Activated CD8-positive, alpha-beta memory T cell treated with anti-CD3 and anti-CD28 coated beads, Interleukin-2, amount 50 U/mL, for 48 hours (primary cell): ENCODE measurements around the gene TTC3.
"Not testable (repeated sequence)": the region's sequence is repeated elsewhere in the genome, so short reads cannot be mapped to it uniquely, and the experiment has no call there.

ENCODE experiments used
- DNase-seq: peaks from one replicate; pipeline ENCODE4 v3.0.0-alpha.2; 2020

The TTC3 gene

DNA sequence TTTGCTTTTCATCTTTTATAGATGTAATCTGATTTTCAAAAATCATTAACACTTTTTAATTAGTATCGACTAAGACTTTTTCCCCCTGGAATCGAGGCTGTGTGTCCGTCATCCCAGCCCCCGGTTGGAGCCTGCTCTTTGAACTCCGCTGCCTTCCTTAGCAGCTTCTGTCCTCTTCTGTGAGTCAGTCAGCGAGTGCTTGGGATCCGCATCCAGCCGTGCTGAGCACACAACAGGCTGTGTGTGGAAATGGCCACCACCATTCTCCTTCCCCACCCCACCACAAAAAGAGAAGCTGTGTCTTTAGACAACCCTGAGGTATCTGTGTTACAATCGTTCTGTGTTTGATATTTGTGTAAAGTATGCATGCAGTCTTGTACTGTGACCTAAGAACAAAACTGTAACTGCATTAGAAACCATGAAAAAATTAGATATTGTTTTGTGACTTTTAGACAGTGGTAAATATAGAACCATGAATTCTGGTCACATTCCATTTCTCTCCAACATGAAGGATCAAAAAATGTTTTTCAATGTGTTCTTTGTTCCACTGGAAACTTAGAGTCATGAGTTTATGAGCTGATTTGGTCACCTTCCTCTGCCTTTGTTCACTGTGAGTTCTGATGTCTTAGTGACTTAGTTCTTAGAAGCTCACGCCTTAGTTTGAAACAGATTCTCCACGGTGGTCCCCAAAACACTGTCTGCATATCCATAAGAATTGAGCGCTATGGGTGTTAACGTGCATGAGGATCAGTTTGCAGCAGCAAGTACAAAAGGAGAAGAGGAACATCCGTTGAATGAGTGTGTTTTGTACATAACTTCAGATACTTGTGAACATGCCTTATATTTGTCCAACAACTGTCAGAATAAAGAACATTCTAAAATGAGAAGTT lies 129.4 kb downstream of the TTC3 start:
- DNase-seq: no peak

DNA sequence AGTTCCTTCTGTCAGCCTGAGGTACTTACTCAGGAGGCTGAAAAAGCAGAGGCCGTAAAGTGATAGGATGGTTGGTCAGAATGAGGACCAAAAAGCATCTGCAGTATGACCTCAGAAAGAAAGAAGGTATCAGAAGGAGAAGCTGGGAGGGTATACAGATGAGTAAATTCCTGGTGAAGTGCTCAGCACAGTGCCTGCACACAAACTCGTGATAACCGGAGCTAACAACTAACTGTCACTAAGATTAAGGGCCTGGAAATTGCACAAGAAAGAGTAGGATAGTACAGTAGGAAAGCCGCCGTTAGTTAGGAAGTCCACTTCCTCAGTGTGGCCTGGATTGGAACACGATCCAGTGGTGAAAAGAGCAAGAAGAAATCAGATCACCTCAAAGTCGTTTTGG lies 131.5 kb downstream of the TTC3 start:
- DNase-seq: no peak

GRCh38 chr21:37206496-37206895 lies 133.4 kb downstream of the TTC3 start:
- no peak for DNase-seq

DNA sequence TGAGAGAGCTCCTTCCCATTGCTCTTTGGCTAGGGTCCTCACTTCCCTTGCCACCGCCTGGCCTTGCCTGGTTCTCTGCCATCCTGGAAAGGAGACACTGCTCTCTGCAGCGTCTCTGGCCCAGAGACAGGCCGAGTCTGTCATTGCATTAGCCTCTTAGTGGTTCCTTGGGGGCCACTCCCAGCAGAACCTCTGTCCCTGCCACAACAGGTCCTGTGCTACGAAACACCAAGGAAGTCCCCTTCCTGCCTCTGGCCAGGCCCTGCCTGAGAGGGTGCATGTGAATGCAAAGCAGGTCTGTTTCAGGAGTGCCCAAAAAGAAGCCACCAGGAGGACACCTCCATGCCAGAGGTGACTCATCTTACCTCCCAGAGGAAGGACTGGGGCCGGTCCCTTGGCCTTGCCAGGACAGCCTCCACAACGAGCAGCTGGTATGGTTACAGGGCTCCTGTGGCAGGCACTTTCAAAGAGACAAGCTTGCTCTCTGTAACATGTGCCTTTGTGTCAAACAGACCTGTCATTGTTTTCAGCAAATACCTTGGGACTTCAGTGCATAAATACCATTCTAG lies 134.5 kb downstream of the TTC3 start:
- no peak for DNase-seq

DNA sequence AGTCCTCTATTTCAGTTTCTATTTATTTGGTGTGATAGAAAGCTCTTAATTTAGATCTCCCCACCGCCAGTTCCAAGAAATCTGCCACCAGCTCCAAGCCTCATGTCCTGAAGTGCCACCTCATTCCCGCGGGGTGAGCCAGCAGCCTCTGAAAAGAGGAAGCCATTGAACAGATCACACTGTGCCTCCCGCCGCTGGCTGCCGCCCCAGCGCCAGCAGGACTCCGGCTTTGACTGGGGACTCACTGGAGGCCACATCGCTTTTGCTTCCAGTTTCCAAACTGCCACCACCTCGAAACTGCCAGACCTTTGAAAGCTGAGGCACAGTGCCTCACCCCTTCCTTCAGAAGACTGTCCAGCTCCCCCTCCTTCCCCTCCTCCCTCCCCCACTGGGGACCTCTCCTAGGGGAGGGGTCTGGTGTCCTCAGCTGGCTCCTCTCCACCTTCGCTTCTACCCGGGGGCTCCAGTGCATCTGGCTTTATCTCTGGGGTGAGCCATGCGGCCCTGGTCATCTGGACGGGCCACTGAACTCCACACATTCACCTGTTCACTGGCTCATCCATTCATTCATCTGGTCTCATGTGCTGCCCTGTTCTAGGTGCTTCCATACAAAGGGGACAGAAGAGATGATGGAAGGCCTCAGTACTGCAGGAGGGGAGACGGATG lies 135.1 kb downstream of the TTC3 start:
- peak; percentile 70 for DNase-seq

DNA sequence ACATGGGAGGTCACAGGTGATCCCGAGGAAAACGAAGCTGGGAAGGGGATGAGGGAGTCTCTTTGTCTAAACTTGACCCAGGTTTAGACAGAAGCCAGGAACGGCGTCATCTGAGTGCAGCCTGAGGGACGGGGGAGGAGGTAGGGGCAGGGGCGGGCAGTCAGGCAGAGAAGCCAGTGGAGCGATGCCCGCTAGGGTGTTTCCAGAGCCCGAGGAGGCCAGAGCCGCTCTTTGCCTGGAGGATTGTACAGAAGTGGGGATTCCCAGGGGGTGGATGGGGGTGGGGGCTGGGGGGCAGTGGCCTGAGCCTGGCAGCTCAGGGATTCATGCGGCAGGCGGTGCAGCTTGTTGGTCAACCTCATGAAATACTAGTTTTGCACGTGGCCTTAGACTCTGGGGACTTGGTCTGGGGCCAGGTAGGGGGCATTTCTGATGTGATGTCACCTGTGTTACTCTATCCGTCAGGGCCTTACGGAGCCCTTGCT lies 135.7 kb downstream of the TTC3 start:
- no peak for DNase-seq

- DNase-seq: no peak
Measured at GRCh38 chr21:37210130-37210529, 137.1 kb downstream of the TTC3 start.

- no peak for DNase-seq
Measured at GRCh38 chr21:37210799-37211198, 137.7 kb downstream of the TTC3 start.

DNA sequence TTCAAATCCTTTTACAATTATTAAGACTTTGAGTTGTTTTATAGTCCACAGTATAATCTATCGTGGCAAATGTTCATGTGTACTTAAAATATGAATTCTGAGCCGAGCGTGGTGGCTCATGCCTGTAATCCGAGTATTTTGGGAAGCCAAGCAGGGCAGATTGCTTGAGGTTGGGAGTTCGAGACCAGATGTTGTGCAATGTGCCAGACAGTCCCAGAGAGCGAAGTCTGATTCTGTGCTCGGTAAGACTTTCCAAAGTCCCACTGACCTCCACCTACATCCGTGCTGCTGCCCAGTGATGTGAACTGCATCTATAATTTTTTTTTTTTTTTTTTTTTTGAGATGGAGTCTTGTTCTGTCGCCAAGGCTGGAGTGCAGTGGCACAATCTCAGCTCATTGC lies 141.9 kb downstream of the TTC3 start:
- DNase-seq: no peak

DNA sequence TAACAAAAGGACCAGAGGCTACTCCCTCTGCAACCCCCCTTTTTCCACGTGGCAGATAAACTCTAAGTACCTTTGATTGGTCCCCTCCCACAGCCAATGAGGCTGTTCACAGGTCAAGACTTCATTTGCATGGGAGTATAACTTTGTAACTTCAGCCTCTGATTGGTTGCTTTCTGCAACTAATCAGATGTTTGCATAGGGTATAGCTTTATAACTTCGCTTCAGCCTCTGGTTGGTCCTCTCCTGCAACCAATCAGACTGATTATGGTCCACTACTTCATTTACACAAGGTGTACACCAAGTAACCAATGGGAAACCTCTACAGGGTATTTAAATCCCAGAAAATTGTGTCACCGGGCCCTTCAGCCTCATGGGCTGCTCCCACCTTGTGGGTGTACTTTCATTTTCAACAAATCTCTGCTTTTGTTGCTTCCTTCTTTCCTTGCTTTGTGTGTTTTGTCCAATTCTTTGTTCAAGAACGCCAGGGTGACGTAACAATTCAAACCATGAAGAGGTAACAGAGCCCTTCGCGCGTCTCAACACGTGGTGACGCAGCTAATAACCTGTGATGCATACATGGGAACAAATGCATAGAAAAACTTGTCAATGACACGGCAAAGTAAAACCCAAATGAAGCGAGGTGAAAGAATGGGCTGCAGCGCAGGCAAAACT lies 146.8 kb downstream of the TTC3 start:
- DNase-seq: peak; percentile 43

GRCh38 chr21:37220433-37220980 lies 147.5 kb downstream of the TTC3 start:
- peak; percentile 58 for DNase-seq

DNA sequence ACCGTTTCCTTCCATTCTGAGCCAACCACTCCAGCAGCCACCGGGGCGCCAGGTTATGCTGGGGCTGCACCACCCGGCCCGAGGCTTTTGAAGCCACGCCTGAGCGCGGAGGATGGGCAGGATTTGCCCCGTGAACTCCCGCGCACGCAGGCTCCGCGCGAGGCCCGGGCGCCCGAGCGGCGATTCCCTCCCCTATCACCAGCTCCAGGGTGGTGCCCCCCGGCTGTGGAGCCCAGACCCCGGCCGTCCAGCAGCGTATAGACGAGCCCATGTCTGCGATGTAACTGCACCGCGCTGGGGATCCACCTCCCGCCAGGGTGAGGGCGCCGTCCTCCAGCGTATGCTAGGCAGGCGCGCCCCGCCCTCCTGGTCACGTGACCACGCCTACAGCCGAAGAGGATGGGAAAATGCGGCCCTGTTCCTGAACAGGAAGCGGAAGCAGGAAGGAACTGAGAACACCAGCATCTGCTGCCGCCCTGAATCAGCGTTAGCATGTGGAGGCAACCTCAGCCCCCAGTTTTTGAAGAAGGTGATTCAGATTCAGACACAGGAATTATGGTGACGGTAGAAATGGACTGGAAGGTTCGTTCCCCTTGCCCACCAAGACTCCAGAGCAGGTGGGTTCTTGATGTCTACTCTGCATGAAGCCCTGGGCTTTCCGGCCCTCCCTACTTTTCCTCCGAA lies 148.1 kb downstream of the TTC3 start:
- peak; percentile 97 for DNase-seq

DNA sequence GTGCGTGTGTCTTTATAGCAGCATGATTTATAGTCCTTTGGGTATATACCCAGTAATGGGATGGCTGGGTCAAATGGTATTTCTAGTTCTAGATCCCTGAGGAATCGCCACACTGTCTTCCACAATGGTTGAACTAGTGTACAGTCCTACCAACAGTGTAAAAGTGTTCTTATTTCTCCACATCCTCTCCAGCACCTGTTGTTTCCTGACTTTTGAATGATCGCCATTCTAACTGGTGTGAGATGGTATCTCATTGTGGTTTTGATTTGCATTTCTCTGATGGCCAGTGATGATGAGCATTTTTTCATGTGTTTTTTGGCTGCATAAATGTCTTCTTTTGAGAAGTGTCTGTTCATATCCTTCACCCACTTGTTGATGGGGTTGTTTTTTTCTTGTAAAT lies 149.2 kb downstream of the TTC3 start:
- DNase-seq: not testable (repeated sequence)

DNA sequence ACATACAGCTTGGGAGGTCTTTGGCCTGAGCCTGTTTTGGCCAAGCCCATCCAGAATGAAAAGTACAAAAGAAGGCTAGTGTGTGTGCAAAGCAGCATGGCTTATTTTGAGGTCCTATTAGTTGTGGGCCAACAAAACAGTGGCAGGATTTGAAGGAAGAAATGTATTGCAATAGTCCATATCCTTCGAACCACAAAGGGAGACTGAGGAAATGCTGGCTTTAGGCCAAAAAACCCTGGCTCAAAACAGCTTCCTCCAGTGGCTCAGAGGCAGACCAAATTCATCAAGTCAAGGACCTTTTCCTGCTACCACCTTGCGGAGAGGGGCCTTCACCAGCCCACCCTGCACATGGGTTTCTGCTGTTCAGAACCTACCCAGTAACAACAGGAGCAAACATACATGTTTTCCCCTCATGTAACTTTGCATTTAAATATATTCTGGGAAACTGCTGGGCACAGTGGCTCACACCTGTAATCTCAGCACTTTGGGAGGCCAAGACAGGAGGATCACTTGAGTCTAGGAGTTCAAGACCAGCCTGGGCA lies 150.8 kb downstream of the TTC3 start:
- DNase-seq: no peak

GRCh38 chr21:37224861-37225839 lies 152.1 kb downstream of the TTC3 start:
- peak; percentile 82 for DNase-seq

GRCh38 chr21:37226041-37226920 lies 153.2 kb downstream of the TTC3 start:
- no peak for DNase-seq

GRCh38 chr21:37227071-37228002 lies 154.3 kb downstream of the TTC3 start:
- DNase-seq: no peak

- DNase-seq: no peak
Measured at GRCh38 chr21:37228003-37228400, 154.9 kb downstream of the TTC3 start.
